Renal cortical epithelial cell (primary cell): ENCODE results near the gene CD160. TPM values are rescaled to one million over a fixed set of nuclear protein-coding genes. Genes with fewer than 3 reads are reported as not detected.
"Not testable (repeated sequence)": the region's sequence is repeated elsewhere in the genome, so short reads cannot be mapped to it uniquely, and the experiment has no call there.

ENCODE experiments used
- DNase-seq: peaks from one replicate; pipeline ENCODE4 v3.0.0-alpha.2; 2011; ENCODE audit warnings: low read depth
- total RNA-seq: library from RNA; depleted of rRNA; stranded (reverse); fragments of >200 nt; gene quantifications from 2 replicates; pipeline ENCODE4 v1.2.3, GENCODE V29; 2014

CD160 gene
- total RNA-seq, 1 donor from 2014 or later, result 0.20 TPM

DNA sequence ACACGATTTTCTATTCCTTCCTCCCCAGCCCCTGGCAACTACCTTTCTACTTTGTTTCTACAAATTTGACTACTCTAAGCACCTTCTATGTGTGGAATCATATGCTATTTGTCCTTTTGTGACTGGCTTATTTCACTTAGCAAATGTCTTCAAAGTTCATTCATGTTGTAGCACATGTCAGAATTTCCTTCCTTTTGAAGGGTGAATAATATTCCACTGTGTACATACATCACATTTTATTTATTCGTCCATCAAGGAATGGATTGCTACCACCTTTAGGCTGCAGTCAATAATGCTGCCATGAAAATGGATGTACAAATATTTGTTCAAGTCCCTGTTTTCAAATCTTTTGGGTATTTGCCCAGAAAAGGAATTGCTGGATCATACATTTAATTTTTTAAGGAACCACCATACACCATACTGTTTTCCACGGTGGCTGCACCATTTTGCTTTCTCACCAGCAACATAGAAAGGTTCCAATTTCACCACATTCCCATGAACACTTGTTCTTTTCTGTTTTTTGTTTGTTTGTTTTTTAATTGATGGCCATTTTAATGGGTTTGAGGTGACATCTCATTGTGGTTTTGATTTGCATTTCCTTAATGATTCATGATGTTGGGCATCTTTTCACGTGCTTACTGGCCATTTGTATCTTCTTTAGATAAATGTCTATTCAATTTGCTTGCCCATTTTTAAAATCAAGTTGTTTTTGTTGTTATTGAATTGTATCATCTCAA lies 8.8 kb upstream of the CD160 start:
- no peak for DNase-seq

DNA sequence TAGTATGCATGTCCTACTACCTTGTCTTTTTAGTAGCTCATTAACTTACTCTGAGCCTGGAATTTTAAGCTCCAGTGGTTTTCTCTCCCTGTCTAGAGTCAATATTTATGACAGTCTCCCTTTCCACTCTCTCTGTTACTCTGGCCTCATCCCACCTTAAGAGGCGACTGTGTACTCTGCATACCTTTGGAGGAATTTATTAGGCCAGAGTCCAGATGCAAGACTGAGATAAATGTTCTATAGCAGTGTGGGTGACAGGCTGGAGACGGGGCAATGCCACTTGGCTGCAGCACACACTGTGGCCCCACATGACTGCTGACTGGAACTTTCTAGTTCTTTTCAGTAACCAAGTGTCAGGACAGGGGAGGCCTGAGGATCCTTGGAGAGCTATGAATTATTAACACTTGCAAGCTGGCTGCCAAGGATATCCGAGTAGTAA lies 8.1 kb upstream of the CD160 start:
- DNase-seq, result peak; percentile 97

DNA sequence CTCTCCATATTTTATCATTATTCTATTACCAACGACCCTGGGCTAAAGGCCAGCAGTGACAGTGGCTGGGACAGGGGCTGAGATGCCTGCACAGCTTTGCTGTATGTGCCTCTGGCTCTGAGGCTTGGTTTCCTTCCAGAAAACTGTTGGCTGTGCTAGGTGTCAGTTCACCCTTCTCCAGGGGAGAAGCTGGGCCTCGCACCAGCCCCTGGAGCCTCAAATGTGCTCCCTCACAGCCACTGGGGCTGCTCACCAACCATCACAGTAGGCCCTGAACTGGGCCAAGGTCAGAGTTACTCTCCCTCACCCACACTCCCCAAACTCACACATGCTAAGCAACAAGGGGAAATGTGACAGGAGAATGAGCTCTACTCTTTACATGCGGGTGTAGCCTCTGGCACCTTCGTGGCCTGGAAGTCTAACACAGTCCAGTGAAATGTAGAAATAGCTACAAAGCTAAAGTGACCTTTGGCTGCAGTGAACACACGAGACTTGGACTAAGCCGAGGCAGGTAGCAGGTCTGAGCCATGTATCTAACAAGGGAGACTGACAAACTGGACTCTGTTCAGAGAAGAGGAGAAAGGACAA lies 4.7 kb upstream of the CD160 start:
- DNase-seq, result peak; percentile 39

GRCh38 chr1:145716641-145717345 lies 2.5 kb upstream of the CD160 start:
- DNase-seq, result no peak

DNA sequence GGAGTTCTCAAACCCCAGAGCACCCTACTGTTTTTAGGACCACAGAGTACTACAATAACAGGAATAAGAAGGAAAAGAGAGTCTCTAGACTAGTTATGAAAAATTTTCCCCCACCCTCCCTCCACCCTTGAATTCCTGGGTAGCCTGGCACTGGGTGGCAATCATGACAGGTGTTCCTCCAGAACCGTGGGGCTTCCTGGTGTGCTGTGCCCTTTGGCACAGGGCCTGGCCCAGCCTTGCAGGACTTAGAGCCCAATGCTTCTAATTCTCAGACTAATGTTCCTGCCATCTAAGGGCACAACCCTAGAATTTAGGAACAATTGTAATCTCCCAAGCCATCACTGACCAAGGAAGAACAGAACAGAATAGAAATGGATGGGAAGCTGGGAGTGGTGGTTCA lies 1.5 kb upstream of the CD160 start:
- DNase-seq, result no peak

GRCh38 chr1:145718465-145718864 lies 834 bp upstream of the CD160 start:
- not testable (repeated sequence) for DNase-seq

GRCh38 chr1:145720556-145720877 lies 1.2 kb downstream of the CD160 start:
- peak; percentile 89 for DNase-seq

GRCh38 chr1:145720878-145721671 lies 1.8 kb downstream of the CD160 start:
- DNase-seq, result no peak

- DNase-seq, result not testable (repeated sequence)
These were observed 6.9 kb downstream of the CD160 start for GRCh38 chr1:145726193-145726592.

GRCh38 chr1:145729196-145729595 lies 9.9 kb downstream of the CD160 start:
- DNase-seq, result no peak

DNA sequence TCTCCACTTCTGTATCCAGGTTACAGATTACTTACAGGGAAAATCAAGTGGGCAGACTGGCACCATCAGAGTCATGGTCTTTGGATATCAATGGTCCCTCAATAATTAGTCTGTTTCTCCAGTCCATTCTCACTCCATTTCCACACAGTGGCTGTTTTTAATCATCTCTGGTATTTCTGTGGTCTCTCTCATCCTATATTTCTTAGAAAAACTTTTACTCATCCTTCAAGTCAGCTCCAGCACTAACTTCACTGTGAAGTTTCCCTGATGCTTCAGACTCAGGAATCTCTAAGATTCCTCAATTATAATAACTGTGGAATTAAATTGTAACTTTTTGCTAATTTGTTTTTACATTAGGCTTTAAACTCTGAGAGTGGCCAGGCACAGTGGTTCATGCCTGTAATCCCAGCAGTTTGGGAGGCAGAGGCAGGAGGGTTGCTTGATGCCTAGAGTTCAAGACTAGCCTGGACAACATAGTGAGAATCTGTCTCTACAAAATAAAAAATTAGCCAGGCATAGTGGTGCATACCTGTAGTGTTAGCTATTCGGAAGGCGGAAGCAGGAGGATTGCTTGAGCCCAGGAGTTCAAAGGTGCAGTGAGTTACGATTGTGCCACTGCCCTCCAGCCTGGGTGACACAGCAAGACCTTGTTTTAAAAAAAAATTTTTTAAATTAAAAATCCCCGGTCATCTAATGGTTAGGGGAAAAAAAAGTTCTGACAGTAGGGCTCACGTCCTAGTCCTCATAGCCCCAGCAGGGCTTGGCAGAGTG lies 10.6 kb downstream of the CD160 start:
- no peak for DNase-seq

DNA sequence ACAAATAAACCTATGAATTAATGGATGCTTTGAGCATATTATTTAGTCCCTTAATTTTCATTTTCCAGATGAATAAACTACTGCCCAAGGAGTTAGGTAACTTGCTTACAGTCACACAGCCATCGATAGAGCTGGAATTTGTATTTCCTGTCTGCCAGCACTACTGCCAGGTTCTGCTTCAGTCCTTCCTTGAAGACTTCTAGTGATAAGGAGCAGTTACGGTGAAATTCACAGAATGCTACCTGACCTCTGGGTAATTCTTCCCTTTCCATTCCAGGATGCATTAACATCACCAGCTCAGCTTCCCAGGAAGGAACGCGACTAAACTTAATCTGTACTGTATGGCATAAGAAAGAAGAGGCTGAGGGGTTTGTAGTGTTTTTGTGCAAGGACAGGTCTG lies 11.2 kb downstream of the CD160 start:
- DNase-seq, result no peak

GRCh38 chr1:145730900-145731299 lies 11.6 kb downstream of the CD160 start:
- no peak for DNase-seq

GRCh38 chr1:145736191-145736590 lies 16.9 kb downstream of the CD160 start:
- DNase-seq, result no peak

GRCh38 chr1:145740269-145740668 lies 21.0 kb downstream of the CD160 start:
- no peak for DNase-seq

GRCh38 chr1:145747398-145748247 lies 28.3 kb downstream of the CD160 start:
- DNase-seq, result no peak

- no peak for DNase-seq
These were observed 31.1 kb downstream of the CD160 start for GRCh38 chr1:145750426-145750825.

- peak; percentile 69 for DNase-seq
These were observed 32.3 kb downstream of the CD160 start for GRCh38 chr1:145751491-145752037.

DNA sequence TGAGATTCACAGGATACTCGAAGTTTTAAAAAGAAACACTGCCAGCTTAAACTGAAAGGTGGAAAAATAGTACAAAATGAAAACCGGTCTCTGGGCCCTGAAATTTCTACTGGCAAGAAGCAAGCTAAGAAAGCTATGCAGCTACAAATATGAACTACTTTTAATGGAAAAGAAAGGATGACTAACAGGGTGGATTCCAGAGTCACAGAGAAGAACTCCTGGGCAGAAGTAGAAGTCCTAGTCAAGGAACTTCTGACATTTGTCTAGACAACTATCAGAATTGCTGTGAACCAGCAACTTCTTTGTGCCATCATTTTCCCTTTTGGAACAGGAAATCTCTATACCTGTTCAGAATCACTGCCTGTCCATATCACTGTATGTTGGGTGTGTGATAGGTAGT lies 38.1 kb downstream of the CD160 start:
- DNase-seq, result peak; percentile 9

DNA sequence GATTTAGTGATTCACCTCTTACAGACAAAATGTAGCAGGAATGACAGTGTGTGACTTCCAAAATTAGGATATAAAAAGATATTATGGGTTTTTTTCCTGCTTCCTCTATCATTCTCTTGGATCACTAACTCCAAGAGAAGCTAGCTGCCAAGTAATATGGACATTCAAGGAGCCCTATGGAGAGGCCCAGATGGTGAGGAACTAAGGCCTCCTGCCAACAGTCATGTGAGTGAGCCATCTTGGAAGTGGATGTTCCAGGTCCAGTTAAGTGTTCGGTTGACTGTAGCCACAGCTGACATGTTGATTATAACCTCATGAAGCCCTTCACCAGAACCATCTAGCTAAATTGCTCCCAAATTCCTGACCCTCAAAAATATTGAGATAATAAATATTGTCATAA lies 38.8 kb downstream of the CD160 start:
- DNase-seq, result no peak
